Lower leg skin (tissue), 3 donors: Measurements from ENCODE around the gene GNGT1.

Source experiments
- POLR2A ChIP-seq, 2 donors: fragments of 450-650 bp; IDR thresholded peaks; one replicate each; pipeline ENCODE4 v1.6.1; 2016 to 2017; ENCODE audit warnings: antibody characterized with exemption in 2 of 2, mild to moderate bottlenecking in 1 of 2, moderate library complexity in 1 of 2
- TF ChIP-seq, protein P1 (sequence below), 3 donors: fragments of 450-650 bp; IDR thresholded peaks; one replicate each; pipeline ENCODE4 v1.5.1; 2016; ENCODE audit warnings: antibody characterized with exemption in 3 of 3, mild to moderate bottlenecking in 3 of 3, moderate library complexity in 2 of 3

DNA sequence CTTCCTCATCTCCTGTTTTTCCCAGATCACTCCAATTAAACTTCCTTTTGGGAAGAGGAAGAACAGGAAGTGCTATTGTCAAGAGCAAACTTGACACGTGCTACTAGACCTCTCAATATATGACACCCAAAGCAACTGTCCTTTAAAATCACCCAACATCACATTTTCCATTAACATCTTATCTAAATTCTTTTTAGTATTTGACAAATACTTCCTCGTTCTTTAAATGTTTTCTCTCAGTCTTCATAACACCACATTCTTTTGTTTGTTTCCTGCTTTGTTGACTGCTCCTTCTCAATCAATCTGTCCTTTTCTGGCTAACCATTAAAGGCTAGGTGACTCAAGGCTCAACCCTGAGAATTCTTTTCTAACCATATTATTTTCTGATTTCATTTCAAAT is 8.7 kb upstream of the GNGT1 start:
- TF ChIP-seq, protein P1, sequence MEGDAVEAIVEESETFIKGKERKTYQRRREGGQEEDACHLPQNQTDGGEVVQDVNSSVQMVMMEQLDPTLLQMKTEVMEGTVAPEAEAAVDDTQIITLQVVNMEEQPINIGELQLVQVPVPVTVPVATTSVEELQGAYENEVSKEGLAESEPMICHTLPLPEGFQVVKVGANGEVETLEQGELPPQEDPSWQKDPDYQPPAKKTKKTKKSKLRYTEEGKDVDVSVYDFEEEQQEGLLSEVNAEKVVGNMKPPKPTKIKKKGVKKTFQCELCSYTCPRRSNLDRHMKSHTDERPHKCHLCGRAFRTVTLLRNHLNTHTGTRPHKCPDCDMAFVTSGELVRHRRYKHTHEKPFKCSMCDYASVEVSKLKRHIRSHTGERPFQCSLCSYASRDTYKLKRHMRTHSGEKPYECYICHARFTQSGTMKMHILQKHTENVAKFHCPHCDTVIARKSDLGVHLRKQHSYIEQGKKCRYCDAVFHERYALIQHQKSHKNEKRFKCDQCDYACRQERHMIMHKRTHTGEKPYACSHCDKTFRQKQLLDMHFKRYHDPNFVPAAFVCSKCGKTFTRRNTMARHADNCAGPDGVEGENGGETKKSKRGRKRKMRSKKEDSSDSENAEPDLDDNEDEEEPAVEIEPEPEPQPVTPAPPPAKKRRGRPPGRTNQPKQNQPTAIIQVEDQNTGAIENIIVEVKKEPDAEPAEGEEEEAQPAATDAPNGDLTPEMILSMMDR (IDR thresholded peaks at IDR 0.05), result no peak
- no peak for TF ChIP-seq POLR2A (IDR thresholded peaks at IDR 0.05)
